ENCODE data around the gene PGA3. TPM values are rescaled to one million over a fixed set of nuclear protein-coding genes. Genes with fewer than 3 reads are reported as not detected.
A peak's percentile ranks its signal among the peaks of the same experiment; 100 is the strongest.

Gene PGA3
- total and polyA plus RNA-seq, 12 donors, result 0.18 to 3.4 (median 0.77) TPM; not detected in 6

DNA sequence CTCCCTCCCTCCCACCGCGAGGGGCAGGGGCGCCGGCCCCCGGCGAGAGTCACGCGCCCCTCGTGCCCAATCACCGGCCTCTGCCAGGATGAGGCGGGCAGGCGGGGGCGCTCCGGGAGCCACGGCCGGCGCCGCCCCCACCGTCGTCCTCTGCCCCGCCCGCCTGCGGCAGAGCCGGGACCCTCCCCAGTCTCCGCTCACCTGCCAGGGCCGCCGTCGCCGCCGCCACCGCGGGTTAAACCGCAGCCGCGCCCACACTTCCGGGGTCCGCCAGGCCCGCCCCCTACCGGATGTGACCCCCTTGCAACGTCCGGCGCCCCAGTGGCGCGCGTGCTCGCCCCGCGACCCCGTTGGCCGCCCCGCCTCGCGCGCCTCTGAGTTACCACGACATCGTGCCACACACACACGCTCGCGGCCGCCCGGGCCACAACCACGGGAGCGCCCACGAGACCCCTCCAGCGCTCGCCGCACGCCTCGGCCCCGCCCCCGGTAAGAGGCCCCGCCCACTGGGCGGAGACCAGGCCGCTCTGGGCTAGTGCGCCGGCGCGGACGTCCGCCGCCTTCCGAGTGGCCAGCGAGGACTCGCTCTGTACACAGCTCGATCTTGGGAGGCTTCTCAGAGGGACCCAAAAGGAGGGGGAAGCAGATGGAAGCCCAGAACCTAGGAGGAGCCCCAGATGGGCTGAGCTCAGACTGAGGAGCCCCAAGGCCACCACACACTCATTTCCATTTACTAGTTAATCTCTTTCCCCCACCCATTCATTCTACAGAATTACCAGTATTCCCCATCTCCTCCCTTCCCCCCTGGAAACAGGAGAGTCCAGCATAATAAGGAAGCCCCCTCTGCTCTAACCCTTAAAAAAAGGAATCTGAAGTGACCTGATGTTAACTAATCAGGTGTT is 41.9 kb upstream of the PGA3 start, which contains the start of gene VPS37C:
Gene VPS37C, minus strand, starts transcription at position 237 of the 902 bp plus-strand sequence. CDS start 22,597 bp downstream, outside the sequence.
- Histone ChIP-seq H3K4me1 (peaks cover 0 to 70% (median 29%) of the 10 kb centered on the region in 9 donors), H3K9me3 (peaks cover 0 to 4% (median 0%) of the 10 kb centered on the region in 11 donors), H3K27ac (peak within 1 kb of the TSS; percentile 92 to 99 (median 96)), H3K4me3 (peak within 1 kb of the TSS; percentile 67 to 92 (median 76)), H3K36me3 (peaks cover 0 to 17% (median 0%) of the 10 kb centered on the region in 9 donors), H3K27me3 (no peaks in the 10 kb centered on the region)
- peak in 8 of 9 donors; percentile 9 to 47 (median 29) for TF ChIP-seq CTCF (IDR thresholded peaks at IDR 0.05)
- 0 to 1% methylated on average over 77 to 85 of the region's 85 CpGs for whole genome bisulfite sequencing, 2 donors
- DNase-seq, result peak; percentile 84 to 92
- intact Hi-C loops (cut with DNase I), result no loop called here
- ATAC-seq, result peak; percentile 97 to 99 (median 98)

GRCh38 chr11:61162092-61162941 is 41.0 kb upstream of the PGA3 start:
- H3K27me3 ChIP-seq, result peaks cover 0 to under 1% (median 0%) of the 10 kb centered on the region in 7 donors
- peaks cover 0 to 10% (median 0%) of the 10 kb centered on the region in 9 donors for H3K36me3 ChIP-seq
- no peak for TF ChIP-seq CTCF (IDR thresholded peaks at IDR 0.05)
- H3K27ac ChIP-seq, result peak overlapping the region in 9 of 10 donors; percentile 95 to 99 (median 97)
- intact Hi-C loops (cut with DNase I), result no loop called here
- no peak for DNase-seq
- H3K4me3 ChIP-seq, result peak overlapping the region; percentile 67 to 92 (median 76)
- peaks cover 0 to 68% (median 29%) of the 10 kb centered on the region in 9 donors for H3K4me1 ChIP-seq
- 75 to 78% methylated on average over 8 of the region's 8 CpGs for WGBS, 2 donors
- ATAC-seq, result no peak
- H3K9me3 ChIP-seq, result no peaks in the 10 kb centered on the region

DNA sequence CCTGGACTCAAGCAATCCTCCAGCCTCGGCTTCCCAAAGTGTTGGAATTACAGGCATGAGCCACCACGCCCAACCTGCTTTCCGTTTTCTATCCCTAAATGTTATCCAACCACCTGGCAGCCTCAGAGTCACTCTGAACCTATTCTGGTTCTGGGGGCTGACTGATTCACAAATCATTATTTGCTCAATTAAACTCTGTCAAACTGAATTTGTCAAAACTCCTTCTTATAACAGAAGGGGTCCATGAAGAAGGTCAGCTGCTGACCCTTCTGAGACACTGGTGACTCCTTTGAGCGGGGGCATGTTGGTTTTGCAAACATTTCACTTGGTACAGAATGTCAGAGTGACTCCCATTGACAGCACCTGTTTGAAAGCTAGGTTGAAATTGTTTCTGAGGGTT is 40.3 kb upstream of the PGA3 start:
- WGBS, 2 donors, result 90 to 93% methylated on average over 4 of the region's 4 CpGs
- Histone ChIP-seq H3K27ac (peak overlapping the region in 2 of 10 donors; percentile 3 to 99), H3K9me3 (no peaks in the 10 kb centered on the region), H3K36me3 (peaks cover 0 to 3% (median 0%) of the 10 kb centered on the region in 9 donors), H3K27me3 (peaks cover 0 to 3% (median 0%) of the 10 kb centered on the region in 7 donors), H3K4me1 (peaks cover 0 to 71% (median 29%) of the 10 kb centered on the region in 9 donors), H3K4me3 (no peak overlapping the region)
- ATAC-seq (no peak), DNase-seq (no peak)
- intact Hi-C loops (cut with DNase I), result no loop called here
- TF ChIP-seq CTCF (IDR thresholded peaks at IDR 0.05), result no peak

Measured in heart right ventricle (tissue), 16 donors.